ENCODE results near the gene CDK5RAP2. TPM values are rescaled to one million over a fixed set of nuclear protein-coding genes. Genes with fewer than 3 reads are reported as not detected.
A peak's percentile ranks its signal among the peaks of the same experiment; 100 is the strongest.

Gene CDK5RAP2
- total RNA-seq, 4 donors from 2014 or later: 57.4 to 86.3 (median 70.3) TPM

DNA sequence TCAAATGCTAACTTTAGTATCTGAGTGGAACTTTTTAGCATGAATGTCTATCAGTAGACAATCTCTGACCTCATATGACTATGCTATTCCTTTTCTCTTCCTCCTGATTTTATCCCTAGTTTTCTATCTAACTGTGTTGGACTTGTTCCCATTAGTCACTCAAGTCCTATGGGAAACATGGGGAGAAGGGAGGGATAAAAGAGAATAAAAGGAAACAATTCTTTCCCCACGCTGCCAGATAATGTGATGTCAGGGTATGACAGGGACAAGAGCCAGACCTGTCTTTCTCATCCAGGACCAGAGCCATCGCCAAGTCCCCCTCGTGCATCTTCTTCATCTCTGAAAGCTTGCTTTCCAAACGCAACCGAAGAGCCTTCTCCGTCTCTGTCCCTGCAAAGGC lies 43.9 kb downstream of the CDK5RAP2 start:
- Histone ChIP-seq H3K27ac (no peak overlapping the region), H3K4me1 (peaks cover 20 to 25% of the 10 kb centered on the region in 2 donors), H3K36me3 (peaks cover 0 to 38% of the 10 kb centered on the region in 2 donors), H3K4me3 (no peak overlapping the region), H3K9me3 (no peaks in the 10 kb centered on the region), H3K27me3 (no peaks in the 10 kb centered on the region)
- TF ChIP-seq, protein P1, sequence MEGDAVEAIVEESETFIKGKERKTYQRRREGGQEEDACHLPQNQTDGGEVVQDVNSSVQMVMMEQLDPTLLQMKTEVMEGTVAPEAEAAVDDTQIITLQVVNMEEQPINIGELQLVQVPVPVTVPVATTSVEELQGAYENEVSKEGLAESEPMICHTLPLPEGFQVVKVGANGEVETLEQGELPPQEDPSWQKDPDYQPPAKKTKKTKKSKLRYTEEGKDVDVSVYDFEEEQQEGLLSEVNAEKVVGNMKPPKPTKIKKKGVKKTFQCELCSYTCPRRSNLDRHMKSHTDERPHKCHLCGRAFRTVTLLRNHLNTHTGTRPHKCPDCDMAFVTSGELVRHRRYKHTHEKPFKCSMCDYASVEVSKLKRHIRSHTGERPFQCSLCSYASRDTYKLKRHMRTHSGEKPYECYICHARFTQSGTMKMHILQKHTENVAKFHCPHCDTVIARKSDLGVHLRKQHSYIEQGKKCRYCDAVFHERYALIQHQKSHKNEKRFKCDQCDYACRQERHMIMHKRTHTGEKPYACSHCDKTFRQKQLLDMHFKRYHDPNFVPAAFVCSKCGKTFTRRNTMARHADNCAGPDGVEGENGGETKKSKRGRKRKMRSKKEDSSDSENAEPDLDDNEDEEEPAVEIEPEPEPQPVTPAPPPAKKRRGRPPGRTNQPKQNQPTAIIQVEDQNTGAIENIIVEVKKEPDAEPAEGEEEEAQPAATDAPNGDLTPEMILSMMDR (IDR thresholded peaks at IDR 0.05 in 4 of 5, conservative IDR thresholded peaks at IDR 0.05 in 1 of 5): no peak
- no peak for TF ChIP-seq POLR2A (IDR thresholded peaks at IDR 0.05)
- in situ Hi-C loops (cut with MboI; ENCODE audit: low sequenced_read_pairs in 4 of 4) (no loop called here), intact Hi-C loops (cut with DNase I; ENCODE audit: low total_unique reads) (no loop called here)
- ATAC-seq: no peak
- DNase-seq: no peak

DNA sequence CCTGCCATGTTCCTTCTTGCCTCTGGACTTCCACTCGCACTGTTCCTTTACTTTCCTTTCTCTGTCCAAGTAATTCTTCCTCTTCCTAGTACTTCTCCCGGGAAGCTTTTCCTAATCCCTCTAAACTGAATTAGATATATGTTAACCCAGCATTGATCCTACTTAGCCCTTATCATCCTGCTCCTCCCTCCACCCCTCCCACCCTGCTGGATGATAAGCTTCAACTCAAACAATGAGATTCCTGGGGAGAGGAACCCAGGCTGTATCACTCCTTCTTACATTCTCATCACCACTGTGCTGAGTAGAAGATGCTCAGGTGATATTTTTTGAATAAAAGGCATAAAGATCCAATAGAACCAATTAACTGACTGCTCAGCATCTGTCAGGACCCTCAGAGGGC lies 45.7 kb downstream of the CDK5RAP2 start:
- no peak for TF ChIP-seq POLR2A (IDR thresholded peaks at IDR 0.05)
- TF ChIP-seq, protein P1 (IDR thresholded peaks at IDR 0.05 in 4 of 5, conservative IDR thresholded peaks at IDR 0.05 in 1 of 5): no peak
- Histone ChIP-seq H3K27ac (peak overlapping the region; percentile 79 to 93 (median 88)), H3K4me3 (no peak overlapping the region), H3K4me1 (peaks cover 20 to 25% of the 10 kb centered on the region in 2 donors), H3K36me3 (peaks cover 0 to 48% of the 10 kb centered on the region in 2 donors), H3K27me3 (no peaks in the 10 kb centered on the region), H3K9me3 (no peaks in the 10 kb centered on the region)
- in situ Hi-C loops (cut with MboI; ENCODE audit: low sequenced_read_pairs in 4 of 4): no loop called here
- intact Hi-C loops (cut with DNase I; ENCODE audit: low total_unique reads): loop anchor here (5.0 kb wide), 2 partner anchors 122 to 267 kb away; no protein-coding TSS in a partner anchor
- ATAC-seq (no peak), DNase-seq (no peak)

DNA sequence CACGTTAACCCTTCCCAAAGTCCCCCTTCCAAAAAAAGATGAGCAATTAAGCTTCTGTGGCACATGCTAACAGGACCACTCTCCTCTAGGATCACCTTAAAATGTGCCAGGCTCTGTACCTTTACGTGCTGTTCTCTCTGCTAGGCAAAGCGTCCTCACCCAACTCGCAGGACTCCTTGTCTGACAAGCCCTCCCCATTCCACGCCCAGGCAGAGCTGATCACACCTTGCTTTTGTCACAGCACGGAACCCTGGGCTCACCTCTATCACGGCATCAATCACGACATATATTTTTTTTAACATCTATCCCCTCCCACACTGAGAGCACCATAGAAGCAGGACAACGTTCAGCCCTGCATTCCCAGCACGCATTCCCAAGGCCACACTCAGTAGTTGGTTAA lies 47.1 kb downstream of the CDK5RAP2 start:
- peaks cover 0 to 54% of the 10 kb centered on the region in 2 donors for H3K36me3 ChIP-seq
- peak in 1 of 2 donors; percentile 16 for ATAC-seq
- peaks cover 19 to 20% of the 10 kb centered on the region in 2 donors for H3K4me1 ChIP-seq
- no peak for DNase-seq
- TF ChIP-seq POLR2A (IDR thresholded peaks at IDR 0.05): no peak
- TF ChIP-seq, protein P1 (IDR thresholded peaks at IDR 0.05 in 4 of 5, conservative IDR thresholded peaks at IDR 0.05 in 1 of 5): no peak
- no peaks in the 10 kb centered on the region for H3K27me3 ChIP-seq
- intact Hi-C loops (cut with DNase I; ENCODE audit: low total_unique reads): loop anchor here (1.0 to 5.0 kb wide), 4 partner anchors 46 to 266 kb away; no protein-coding TSS in a partner anchor
- H3K9me3 ChIP-seq: no peaks in the 10 kb centered on the region
- peak overlapping the region; percentile 79 to 93 (median 88) for H3K27ac ChIP-seq
- H3K4me3 ChIP-seq: peak overlapping the region in 1 of 4 donors; percentile 19
- in situ Hi-C loops (cut with MboI; ENCODE audit: low sequenced_read_pairs in 4 of 4): no loop called here

DNA sequence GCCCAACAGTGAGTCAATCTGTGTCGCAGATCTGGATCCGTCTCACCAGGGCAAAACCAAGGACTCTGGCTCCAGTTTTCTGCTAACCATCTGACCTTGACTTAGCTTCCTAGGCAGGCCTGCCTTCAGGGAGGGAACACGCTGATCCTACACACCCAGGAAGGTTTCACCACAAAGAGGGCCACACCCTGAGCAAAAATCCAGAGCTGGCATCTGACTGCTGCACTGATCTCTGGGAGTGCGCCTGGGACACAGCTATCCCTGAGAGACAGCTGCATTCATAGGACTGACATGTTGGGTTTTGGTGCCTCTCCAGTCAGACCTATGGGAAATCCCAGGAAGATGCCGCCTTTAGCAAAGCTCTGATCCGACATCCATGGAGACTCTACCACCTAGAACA lies 47.5 kb downstream of the CDK5RAP2 start:
- TF ChIP-seq, protein P1 (IDR thresholded peaks at IDR 0.05 in 4 of 5, conservative IDR thresholded peaks at IDR 0.05 in 1 of 5): no peak
- peak; percentile 24 to 50 for TF ChIP-seq POLR2A (IDR thresholded peaks at IDR 0.05)
- ATAC-seq: peak; percentile 93 to 95
- peak; percentile 88 to 97 for DNase-seq
- peaks cover 19 to 20% of the 10 kb centered on the region in 2 donors for H3K4me1 ChIP-seq
- no peaks in the 10 kb centered on the region for H3K9me3 ChIP-seq
- H3K27me3 ChIP-seq: no peaks in the 10 kb centered on the region
- peaks cover 0 to 58% of the 10 kb centered on the region in 2 donors for H3K36me3 ChIP-seq
- H3K4me3 ChIP-seq: peak overlapping the region in 1 of 4 donors; percentile 19
- intact Hi-C loops (cut with DNase I; ENCODE audit: low total_unique reads): loop anchor here (1.0 to 5.0 kb wide), 4 partner anchors 46 to 265 kb away; no protein-coding TSS in a partner anchor
- in situ Hi-C loops (cut with MboI; ENCODE audit: low sequenced_read_pairs in 4 of 4): no loop called here
- H3K27ac ChIP-seq: peak overlapping the region; percentile 79 to 93 (median 88)
